Measurements from ENCODE around the gene NGFR.
"Not testable (repeated sequence)": the region's sequence is repeated elsewhere in the genome, so short reads cannot be mapped to it uniquely, and the experiment has no call there.

NGFR gene

GRCh38 chr17:49547566-49547965, 52.5 kb downstream of the NGFR start:
- DNase-seq, result no peak

DNA sequence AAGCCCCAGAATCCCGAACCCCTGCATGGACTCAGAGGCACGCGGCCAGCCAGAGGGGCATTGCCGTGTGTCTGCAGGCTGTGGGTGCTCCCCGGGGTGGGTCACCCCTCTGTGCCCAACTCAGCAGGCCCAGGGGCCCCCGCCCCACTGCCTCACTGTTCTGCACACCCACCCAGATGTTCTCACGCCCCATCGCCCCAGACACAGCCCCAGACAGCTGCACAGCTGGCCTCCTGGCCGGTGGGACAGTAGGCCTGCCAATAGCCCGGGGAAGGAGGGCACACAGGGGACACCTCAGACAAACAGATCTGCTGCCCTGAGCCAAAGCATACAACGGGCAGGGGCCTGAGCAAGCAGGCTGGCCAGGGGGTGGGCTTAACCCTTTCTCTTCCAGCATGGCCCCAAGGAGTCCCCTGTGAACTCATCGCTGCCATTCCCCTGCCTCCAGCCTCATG, 53.0 kb downstream of the NGFR start:
- DNase-seq, result no peak

- no peak for DNase-seq
Observed at GRCh38 chr17:49548506-49549310, 53.6 kb downstream of the NGFR start.

DNA sequence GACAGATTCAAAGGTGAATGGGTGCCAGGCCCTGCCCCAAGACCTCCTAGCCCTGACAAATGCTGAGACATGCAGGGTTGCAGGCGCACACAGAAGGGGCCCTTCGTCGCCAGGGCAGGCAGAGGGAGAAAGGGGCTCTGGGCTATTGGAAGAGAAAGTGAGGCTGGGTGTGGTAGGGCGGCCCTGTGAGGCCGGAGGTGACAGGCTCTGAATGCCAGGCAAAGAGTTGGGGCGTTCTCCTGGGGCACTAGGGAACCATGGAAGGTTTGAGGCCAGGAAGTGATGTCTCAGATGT, 54.2 kb downstream of the NGFR start:
- no peak for DNase-seq

- no peak for DNase-seq
Observed at GRCh38 chr17:49549691-49550678, 54.9 kb downstream of the NGFR start.

- not testable (repeated sequence) for DNase-seq
Observed at GRCh38 chr17:49550764-49551163, 55.7 kb downstream of the NGFR start.

DNA sequence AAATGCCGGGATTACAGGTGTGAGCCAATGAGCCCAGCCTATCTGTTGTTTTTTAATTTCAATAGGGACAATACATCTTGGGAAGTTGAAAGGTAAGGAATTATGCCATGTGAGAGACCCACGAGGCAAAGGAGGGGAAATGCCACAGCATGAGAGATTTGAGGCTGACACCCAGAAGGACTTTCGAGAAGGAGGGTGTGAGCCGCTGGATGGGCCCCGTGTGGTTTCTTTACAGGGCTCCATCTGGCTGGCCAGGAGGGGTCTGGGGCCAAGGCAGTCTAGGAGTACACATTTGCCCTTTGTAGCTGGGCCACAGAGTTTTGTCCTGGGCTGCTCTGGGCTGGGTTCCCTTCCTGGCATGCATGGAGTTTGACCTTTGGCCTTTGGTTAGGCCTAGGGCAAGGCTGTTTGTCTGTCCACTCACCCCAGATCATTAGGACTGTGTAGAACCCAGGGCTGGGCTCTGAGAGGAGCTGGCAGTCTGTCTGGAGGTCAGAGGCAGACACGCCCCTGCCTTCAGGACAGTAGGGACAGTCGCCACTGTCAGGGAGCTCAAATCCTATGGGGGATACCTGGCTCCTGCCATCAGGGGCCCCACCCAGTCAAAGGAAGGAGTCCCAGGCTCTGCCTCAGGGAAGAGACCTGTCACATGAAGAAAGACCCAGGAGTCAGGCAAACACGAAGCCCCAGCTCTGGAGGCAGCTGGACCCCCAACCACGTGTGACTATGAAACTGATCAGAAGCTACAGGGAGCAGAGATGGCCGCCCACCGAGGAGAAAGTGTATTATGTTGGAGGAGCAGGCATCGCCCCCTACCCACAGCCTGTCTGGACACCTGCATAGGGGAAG, 56.4 kb downstream of the NGFR start:
- no peak for DNase-seq

DNA sequence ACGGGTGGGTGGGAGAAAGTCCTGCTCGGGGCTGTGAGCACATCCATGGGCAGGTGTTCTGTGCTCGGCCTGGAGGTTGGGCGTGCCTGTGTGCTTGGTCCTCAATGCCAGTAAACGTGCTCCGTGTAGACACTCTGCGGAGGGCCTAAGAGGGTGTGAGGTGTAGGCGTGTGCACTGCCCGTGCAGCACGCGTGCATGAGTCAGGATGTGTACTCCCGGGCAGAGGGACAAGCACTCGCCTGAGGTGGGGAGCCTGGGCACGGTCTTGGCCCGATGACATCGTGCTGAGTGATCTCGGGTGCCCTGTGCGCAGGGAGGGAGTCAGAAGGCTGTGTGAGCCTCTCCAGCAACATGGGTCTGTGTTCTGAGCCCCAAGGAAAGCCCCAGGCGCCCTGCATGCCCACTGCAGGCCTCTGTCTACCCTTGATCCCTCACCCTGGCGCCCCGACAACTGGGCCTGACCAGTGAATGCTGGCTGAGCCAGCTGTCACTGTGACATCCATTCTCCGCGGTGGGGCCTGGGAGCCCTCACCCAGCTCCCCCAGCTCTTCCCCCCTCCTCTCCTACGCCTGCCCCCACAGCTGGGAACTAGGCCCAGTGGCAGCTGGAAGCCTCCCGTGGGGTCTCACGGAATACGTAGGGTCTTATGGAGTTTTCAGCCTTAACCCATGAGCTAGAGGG, 57.1 kb downstream of the NGFR start:
- no peak for DNase-seq

GRCh38 chr17:49553676-49554335, 58.7 kb downstream of the NGFR start:
- no peak for DNase-seq

DNA sequence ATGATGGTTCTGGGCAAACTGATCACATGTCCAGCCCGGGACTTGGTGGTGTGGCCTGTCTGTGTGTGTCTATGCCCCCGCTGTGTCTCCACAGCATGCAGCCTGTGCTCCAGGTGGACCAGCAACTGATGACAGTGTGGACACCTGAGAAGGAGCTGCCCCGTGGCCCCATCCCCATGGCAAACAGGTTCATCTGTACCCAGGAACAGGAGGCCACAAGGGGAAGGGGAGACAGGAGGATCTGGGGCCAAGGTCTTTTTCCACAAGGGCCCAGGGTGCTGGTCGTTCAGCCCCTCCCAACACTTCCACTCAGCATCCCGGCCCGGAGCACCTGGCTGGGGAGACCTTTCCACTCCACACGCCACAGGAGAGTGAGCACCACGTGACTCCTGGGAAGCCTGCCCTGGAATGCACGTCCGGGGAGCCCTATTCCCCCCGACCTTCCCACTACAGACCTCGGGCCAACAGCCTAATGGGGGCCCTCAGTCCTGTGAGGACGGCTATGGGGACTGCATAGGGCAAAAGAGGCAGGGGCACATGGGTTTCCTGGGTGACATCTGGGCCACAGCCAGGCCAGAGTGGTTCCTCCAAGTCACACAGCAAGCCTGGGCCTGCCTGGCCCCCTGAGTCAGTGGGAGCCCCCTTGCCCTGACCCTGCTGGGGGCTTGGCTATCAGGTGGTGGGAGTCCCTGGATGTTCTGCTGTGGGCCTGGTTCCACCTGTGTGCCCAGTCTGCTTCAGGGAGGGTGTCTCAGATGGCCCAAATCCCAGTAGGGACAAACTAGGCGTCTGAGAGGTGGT, 59.8 kb downstream of the NGFR start:
- DNase-seq, result no peak

- DNase-seq, result no peak
Observed at GRCh38 chr17:49555495-49556222, 60.6 kb downstream of the NGFR start.

GRCh38 chr17:49556223-49556943, 61.3 kb downstream of the NGFR start:
- peak; percentile 73 for DNase-seq

GRCh38 chr17:49557312-49558024, 62.4 kb downstream of the NGFR start:
- DNase-seq, result peak; percentile 79

Measured in NCI-H2171 treated with DMSO at 0.1 percent for 48 hours (cell line).